Karpas-422 (cell line): Measurements from ENCODE around the gene ITSN1. TPM values are rescaled to one million over a fixed set of nuclear protein-coding genes. Genes with fewer than 3 reads are reported as not detected.
"Not testable (repeated sequence)": the region's sequence is repeated elsewhere in the genome, so short reads cannot be mapped to it uniquely, and the experiment has no call there.

Source experiments
- DNase-seq: peaks from one replicate; pipeline ENCODE4 v3.0.0-alpha.2; 2015
- H2AFZ ChIP-seq: fragments of 200-600 bp; sonication (generic); 2 replicates; pipeline ENCODE4 v1.6.1; 2014; ENCODE audit warnings: antibody characterized with exemption, low read length, mixed read lengths
- H3K27ac ChIP-seq: fragments of 200-600 bp; sonication (generic); 2 replicates; pipeline ENCODE4 v1.5.1; 2014; ENCODE audit warnings: mild to moderate bottlenecking, low read length, moderate library complexity
- H3K27me3 ChIP-seq: fragments of 200-600 bp; sonication (generic); 2 replicates; pipeline ENCODE4 v1.6.1; 2014; ENCODE audit warnings: low read length, mixed read lengths
- H3K36me3 ChIP-seq: fragments of 200-600 bp; sonication (generic); 2 replicates; pipeline ENCODE4 v1.6.1; 2014; ENCODE audit warnings: low read length, mixed read lengths; ENCODE audit not compliant: insufficient read depth
- H3K4me1 ChIP-seq: fragments of 200-600 bp; sonication (generic); 2 replicates; pipeline ENCODE4 v1.6.1; 2014; ENCODE audit warnings: mild to moderate bottlenecking, low read length, mixed read lengths
- H3K4me2 ChIP-seq: fragments of 200-600 bp; sonication (generic); 2 replicates; pipeline ENCODE4 v1.6.1; 2014; ENCODE audit warnings: low read length, low read depth, mild to moderate bottlenecking; ENCODE audit not compliant: poor library complexity, severe bottlenecking
- H3K4me3 ChIP-seq: fragments of 200-600 bp; sonication (generic); 2 replicates; pipeline ENCODE4 v1.5.1; 2014; ENCODE audit warnings: mild to moderate bottlenecking, antibody characterized with exemption, low read length, mixed read lengths
- H3K79me2 ChIP-seq: fragments of 200-600 bp; sonication (generic); 2 replicates; pipeline ENCODE4 v1.6.1; 2014; ENCODE audit warnings: mild to moderate bottlenecking, low read length, mixed read lengths
- H3K9ac ChIP-seq: fragments of 200-600 bp; sonication (generic); 2 replicates; pipeline ENCODE4 v1.6.0; 2014; ENCODE audit warnings: low read length
- H3K9me2 ChIP-seq: fragments of 200-600 bp; sonication (generic), shearing (Covaris generic); replicated peaks from 2 replicates; pipeline ENCODE4 v1.6.0; 2014; ENCODE audit warnings: mild to moderate bottlenecking, low read length, moderate library complexity; ENCODE audit not compliant: insufficient read depth
- H3K9me3 ChIP-seq: fragments of 300-700, 200-600 bp; sonication (generic); 2 replicates; pipeline ENCODE4 v1.6.1; 2014; ENCODE audit warnings: low read length, mixed read lengths
- H4K20me1 ChIP-seq: fragments of 200-600 bp; sonication (generic); 2 replicates; pipeline ENCODE4 v1.6.1; 2014; ENCODE audit warnings: mild to moderate bottlenecking, antibody characterized with exemption, low read length, low read depth; ENCODE audit not compliant: insufficient read depth
- total RNA-seq: library from RNA; depleted of rRNA; stranded (reverse); fragments of >200 nt; shearing (Covaris generic); gene quantifications from 2 replicates; pipeline ENCODE4 v1.2.3, GENCODE V29; 2014; ENCODE audit warnings: low replicate concordance

ITSN1 gene
- total RNA-seq, 1 experiment from 2014 or later: 2.3 TPM

GRCh38 chr21:33775100-33775828 is 133.0 kb downstream of the ITSN1 start:
- H3K9me3 ChIP-seq: no peaks in the 10 kb centered on the region
- no peak for DNase-seq
- no peak overlapping the region for H3K4me2 ChIP-seq
- no peaks in the 10 kb centered on the region for H3K27me3 ChIP-seq
- H3K4me3 ChIP-seq: no peak overlapping the region
- no peaks in the 10 kb centered on the region for H4K20me1 ChIP-seq
- H3K27ac ChIP-seq: no peak overlapping the region
- no peaks in the 10 kb centered on the region for H3K79me2 ChIP-seq
- H3K9me2 ChIP-seq: no peaks in the 10 kb centered on the region
- no peaks in the 10 kb centered on the region for H3K36me3 ChIP-seq
- H2AFZ ChIP-seq: no peak overlapping the region
- no peak overlapping the region for H3K9ac ChIP-seq
- H3K4me1 ChIP-seq: no peaks in the 10 kb centered on the region

GRCh38 chr21:33780631-33781030 is 138.3 kb downstream of the ITSN1 start:
- DNase-seq: no peak

GRCh38 chr21:33781121-33781520 is 138.8 kb downstream of the ITSN1 start:
- no peaks in the 10 kb centered on the region for H3K9me3 ChIP-seq
- no peak overlapping the region for H3K27ac ChIP-seq
- no peak overlapping the region for H3K4me2 ChIP-seq
- H3K79me2 ChIP-seq: no peaks in the 10 kb centered on the region
- H3K36me3 ChIP-seq: no peaks in the 10 kb centered on the region
- no peaks in the 10 kb centered on the region for H3K4me1 ChIP-seq
- no peak overlapping the region for H3K4me3 ChIP-seq
- H4K20me1 ChIP-seq: no peaks in the 10 kb centered on the region
- DNase-seq: no peak
- no peaks in the 10 kb centered on the region for H3K27me3 ChIP-seq
- no peaks in the 10 kb centered on the region for H3K9me2 ChIP-seq
- H2AFZ ChIP-seq: no peak overlapping the region
- H3K9ac ChIP-seq: no peak overlapping the region

More at GRCh38 chr21:33780631-33781030, 138.3 kb downstream of the ITSN1 start:
- no peak overlapping the region for H3K4me2 ChIP-seq
- no peak overlapping the region for H2AFZ ChIP-seq
- no peaks in the 10 kb centered on the region for H3K27me3 ChIP-seq
- H3K27ac ChIP-seq: no peak overlapping the region
- H3K4me3 ChIP-seq: no peak overlapping the region
- no peaks in the 10 kb centered on the region for H3K9me2 ChIP-seq
- H4K20me1 ChIP-seq: no peaks in the 10 kb centered on the region
- H3K4me1 ChIP-seq: no peaks in the 10 kb centered on the region
- H3K9ac ChIP-seq: no peak overlapping the region
- H3K9me3 ChIP-seq: no peaks in the 10 kb centered on the region
- H3K79me2 ChIP-seq: no peaks in the 10 kb centered on the region
- H3K36me3 ChIP-seq: no peaks in the 10 kb centered on the region

- H3K4me2 ChIP-seq: no peak overlapping the region
- no peak overlapping the region for H3K27ac ChIP-seq
- no peaks in the 10 kb centered on the region for H3K79me2 ChIP-seq
- H3K27me3 ChIP-seq: no peaks in the 10 kb centered on the region
- no peaks in the 10 kb centered on the region for H3K9me3 ChIP-seq
- no peak for DNase-seq
- H3K9me2 ChIP-seq: no peaks in the 10 kb centered on the region
- no peaks in the 10 kb centered on the region for H4K20me1 ChIP-seq
- H2AFZ ChIP-seq: no peak overlapping the region
- no peaks in the 10 kb centered on the region for H3K4me1 ChIP-seq
- H3K4me3 ChIP-seq: no peak overlapping the region
- H3K36me3 ChIP-seq: no peaks in the 10 kb centered on the region
- no peak overlapping the region for H3K9ac ChIP-seq
Measured at GRCh38 chr21:33783187-33783979, 141.1 kb downstream of the ITSN1 start.

GRCh38 chr21:33787431-33787830 is 145.1 kb downstream of the ITSN1 start:
- no peaks in the 10 kb centered on the region for H3K9me3 ChIP-seq
- no peak for DNase-seq
- H3K79me2 ChIP-seq: no peaks in the 10 kb centered on the region
- H2AFZ ChIP-seq: no peak overlapping the region
- H3K9ac ChIP-seq: no peak overlapping the region
- no peaks in the 10 kb centered on the region for H3K4me1 ChIP-seq
- H3K27me3 ChIP-seq: no peaks in the 10 kb centered on the region
- no peak overlapping the region for H3K4me2 ChIP-seq
- H3K4me3 ChIP-seq: no peak overlapping the region
- H4K20me1 ChIP-seq: no peaks in the 10 kb centered on the region
- H3K36me3 ChIP-seq: no peaks in the 10 kb centered on the region
- no peak overlapping the region for H3K27ac ChIP-seq
- H3K9me2 ChIP-seq: no peaks in the 10 kb centered on the region

GRCh38 chr21:33788438-33788837 is 146.1 kb downstream of the ITSN1 start:
- not testable (repeated sequence) for H3K9ac ChIP-seq, H3K79me2 ChIP-seq, H4K20me1 ChIP-seq, H3K9me3 ChIP-seq, H3K36me3 ChIP-seq, DNase-seq, H3K4me3 ChIP-seq, H3K9me2 ChIP-seq, H3K27ac ChIP-seq, H2AFZ ChIP-seq, H3K4me2 ChIP-seq, H3K4me1 ChIP-seq, H3K27me3 ChIP-seq

GRCh38 chr21:33789697-33790096 is 147.4 kb downstream of the ITSN1 start:
- H3K27ac ChIP-seq: no peak overlapping the region
- no peak overlapping the region for H2AFZ ChIP-seq
- no peak for DNase-seq
- no peaks in the 10 kb centered on the region for H3K9me2 ChIP-seq
- no peaks in the 10 kb centered on the region for H3K27me3 ChIP-seq
- no peaks in the 10 kb centered on the region for H4K20me1 ChIP-seq
- no peaks in the 10 kb centered on the region for H3K79me2 ChIP-seq
- H3K4me1 ChIP-seq: no peaks in the 10 kb centered on the region
- no peaks in the 10 kb centered on the region for H3K36me3 ChIP-seq
- no peaks in the 10 kb centered on the region for H3K9me3 ChIP-seq
- H3K4me3 ChIP-seq: no peak overlapping the region
- H3K9ac ChIP-seq: no peak overlapping the region
- H3K4me2 ChIP-seq: no peak overlapping the region

GRCh38 chr21:33791073-33791472 is 148.8 kb downstream of the ITSN1 start:
- H2AFZ ChIP-seq: no peak overlapping the region
- no peaks in the 10 kb centered on the region for H3K36me3 ChIP-seq
- no peaks in the 10 kb centered on the region for H3K79me2 ChIP-seq
- no peaks in the 10 kb centered on the region for H3K9me2 ChIP-seq
- H3K27ac ChIP-seq: no peak overlapping the region
- H4K20me1 ChIP-seq: no peaks in the 10 kb centered on the region
- H3K4me2 ChIP-seq: no peak overlapping the region
- no peak for DNase-seq
- no peaks in the 10 kb centered on the region for H3K9me3 ChIP-seq
- no peaks in the 10 kb centered on the region for H3K4me1 ChIP-seq
- H3K4me3 ChIP-seq: no peak overlapping the region
- no peak overlapping the region for H3K9ac ChIP-seq
- H3K27me3 ChIP-seq: no peaks in the 10 kb centered on the region
